Measurements from ENCODE around the gene EPHA3.

EPHA3 gene

GRCh38 chr3:89072642-89073041 is 34.8 kb upstream of the EPHA3 start:
- no peak for TF ChIP-seq CTCF (IDR thresholded peaks at IDR 0.05)
- no peak overlapping the region for H3K27ac Mint-ChIP-seq
- H3K9me3 Mint-ChIP-seq, result peaks cover 21% of the 10 kb centered on the region
- no peaks in the 10 kb centered on the region for H3K36me3 Mint-ChIP-seq (ENCODE audit: low read depth)
- no peak overlapping the region for H3K4me3 Mint-ChIP-seq
- H3K27me3 Mint-ChIP-seq (ENCODE audit: low read depth, poor library complexity), result no peaks in the 10 kb centered on the region
- DNase-seq, result no peak
- no peaks in the 10 kb centered on the region for H3K4me1 Mint-ChIP-seq

GRCh38 chr3:89079944-89080343 is 27.5 kb upstream of the EPHA3 start:
- Mint-ChIP-seq H3K27ac (no peak overlapping the region), H3K9me3 (peaks cover 16% of the 10 kb centered on the region), H3K36me3 (ENCODE audit: low read depth) (no peaks in the 10 kb centered on the region), H3K4me3 (no peak overlapping the region), H3K4me1 (no peaks in the 10 kb centered on the region), H3K27me3 (ENCODE audit: low read depth, poor library complexity) (no peaks in the 10 kb centered on the region)
- no peak for TF ChIP-seq CTCF (IDR thresholded peaks at IDR 0.05)
- no peak for DNase-seq

- no peaks in the 10 kb centered on the region for H3K4me1 Mint-ChIP-seq
- TF ChIP-seq CTCF (IDR thresholded peaks at IDR 0.05), result no peak
- H3K4me3 Mint-ChIP-seq, result no peak overlapping the region
- H3K36me3 Mint-ChIP-seq (ENCODE audit: low read depth), result no peaks in the 10 kb centered on the region
- H3K9me3 Mint-ChIP-seq, result no peaks in the 10 kb centered on the region
- DNase-seq, result no peak
- H3K27me3 Mint-ChIP-seq (ENCODE audit: low read depth, poor library complexity), result no peaks in the 10 kb centered on the region
- H3K27ac Mint-ChIP-seq, result no peak overlapping the region
Observed at GRCh38 chr3:89087851-89088250, 19.6 kb upstream of the EPHA3 start.

GRCh38 chr3:89098173-89098572 is 9.2 kb upstream of the EPHA3 start:
- no peaks in the 10 kb centered on the region for H3K9me3 Mint-ChIP-seq
- H3K27me3 Mint-ChIP-seq (ENCODE audit: low read depth, poor library complexity), result peaks cover 4% of the 10 kb centered on the region
- H3K4me1 Mint-ChIP-seq, result no peaks in the 10 kb centered on the region
- H3K27ac Mint-ChIP-seq, result no peak overlapping the region
- TF ChIP-seq CTCF (IDR thresholded peaks at IDR 0.05), result no peak
- H3K36me3 Mint-ChIP-seq (ENCODE audit: low read depth), result no peaks in the 10 kb centered on the region
- H3K4me3 Mint-ChIP-seq, result no peak overlapping the region
- no peak for DNase-seq

- Mint-ChIP-seq H3K4me3 (no peak overlapping the region), H3K9me3 (no peaks in the 10 kb centered on the region), H3K27me3 (ENCODE audit: low read depth, poor library complexity) (peaks cover 4% of the 10 kb centered on the region), H3K27ac (no peak overlapping the region), H3K36me3 (ENCODE audit: low read depth) (no peaks in the 10 kb centered on the region), H3K4me1 (no peaks in the 10 kb centered on the region)
- DNase-seq, result peak; percentile 52
- peak; percentile 98 for TF ChIP-seq CTCF (IDR thresholded peaks at IDR 0.05)
Observed at GRCh38 chr3:89098964-89099585, 8.3 kb upstream of the EPHA3 start.

GRCh38 chr3:89101251-89101650 is 6.2 kb upstream of the EPHA3 start:
- Mint-ChIP-seq H3K36me3 (ENCODE audit: low read depth) (no peaks in the 10 kb centered on the region), H3K9me3 (no peaks in the 10 kb centered on the region), H3K4me3 (no peak overlapping the region), H3K27ac (no peak overlapping the region), H3K27me3 (ENCODE audit: low read depth, poor library complexity) (peaks cover 5% of the 10 kb centered on the region), H3K4me1 (peaks cover 3% of the 10 kb centered on the region)
- TF ChIP-seq CTCF (IDR thresholded peaks at IDR 0.05), result no peak
- no peak for DNase-seq
